ENCODE results near the gene KCNQ1OT1. TPM values are rescaled to one million over a fixed set of nuclear protein-coding genes. Genes with fewer than 3 reads are reported as not detected.

The KCNQ1OT1 gene
- total and polyA plus RNA-seq, 4 donors: 0.65 to 9.8 (median 4.0) TPM

GRCh38 chr11:2737866-2738265 lies 38.1 kb upstream of the KCNQ1OT1 start:
- no peak for DNase-seq (ENCODE audit: low read depth in 4 of 6, low spot score in 6 of 6)
- WGBS (ENCODE audit: insufficient coverage): 79% methylated on average over 5 of the region's 5 CpGs
- Histone ChIP-seq H3K9me3 (ENCODE audit: control insufficient read depth, insufficient read depth, low read length) (no peaks in the 10 kb centered on the region), H3K27ac (ENCODE audit: low read depth, low read length) (no peak overlapping the region), H3K4me1 (ENCODE audit: control insufficient read depth, insufficient read depth, low read length) (peaks cover 60% of the 10 kb centered on the region), H3K4me3 (ENCODE audit: low read depth, low read length) (no peak overlapping the region), H3K27me3 (ENCODE audit: control insufficient read depth, insufficient read depth, low read length) (no peaks in the 10 kb centered on the region), H3K36me3 (ENCODE audit: control insufficient read depth, insufficient read depth, low read length) (no peaks in the 10 kb centered on the region)

GRCh38 chr11:2737226-2737590 lies 37.4 kb upstream of the KCNQ1OT1 start:
- no peaks in the 10 kb centered on the region for H3K36me3 ChIP-seq (ENCODE audit: control insufficient read depth, insufficient read depth, low read length)
- no peaks in the 10 kb centered on the region for H3K27me3 ChIP-seq (ENCODE audit: control insufficient read depth, insufficient read depth, low read length)
- H3K4me3 ChIP-seq (ENCODE audit: low read depth, low read length): no peak overlapping the region
- no peak for DNase-seq (ENCODE audit: low read depth in 4 of 6, low spot score in 6 of 6)
- no peaks in the 10 kb centered on the region for H3K9me3 ChIP-seq (ENCODE audit: control insufficient read depth, insufficient read depth, low read length)
- peaks cover 60% of the 10 kb centered on the region for H3K4me1 ChIP-seq (ENCODE audit: control insufficient read depth, insufficient read depth, low read length)
- no peak overlapping the region for H3K27ac ChIP-seq (ENCODE audit: low read depth, low read length)
- 78% methylated on average over 5 of the region's 7 CpGs for WGBS (ENCODE audit: insufficient coverage)

GRCh38 chr11:2736577-2737225 lies 36.9 kb upstream of the KCNQ1OT1 start:
- Histone ChIP-seq H3K36me3 (ENCODE audit: control insufficient read depth, insufficient read depth, low read length) (no peaks in the 10 kb centered on the region), H3K9me3 (ENCODE audit: control insufficient read depth, insufficient read depth, low read length) (no peaks in the 10 kb centered on the region), H3K27me3 (ENCODE audit: control insufficient read depth, insufficient read depth, low read length) (no peaks in the 10 kb centered on the region), H3K4me1 (ENCODE audit: control insufficient read depth, insufficient read depth, low read length) (peaks cover 60% of the 10 kb centered on the region), H3K27ac (ENCODE audit: low read depth, low read length) (no peak overlapping the region), H3K4me3 (ENCODE audit: low read depth, low read length) (no peak overlapping the region)
- WGBS (ENCODE audit: insufficient coverage): 91% methylated on average over 21 of the region's 21 CpGs
- no peak for DNase-seq (ENCODE audit: low read depth in 4 of 6, low spot score in 6 of 6)

- no peaks in the 10 kb centered on the region for H3K36me3 ChIP-seq (ENCODE audit: control insufficient read depth, insufficient read depth, low read length)
- 89% methylated on average over 10 of the region's 12 CpGs for WGBS (ENCODE audit: insufficient coverage)
- no peak for DNase-seq (ENCODE audit: low read depth in 4 of 6, low spot score in 6 of 6)
- H3K4me3 ChIP-seq (ENCODE audit: low read depth, low read length): no peak overlapping the region
- H3K27ac ChIP-seq (ENCODE audit: low read depth, low read length): no peak overlapping the region
- H3K27me3 ChIP-seq (ENCODE audit: control insufficient read depth, insufficient read depth, low read length): no peaks in the 10 kb centered on the region
- H3K4me1 ChIP-seq (ENCODE audit: control insufficient read depth, insufficient read depth, low read length): peaks cover 65% of the 10 kb centered on the region
- no peaks in the 10 kb centered on the region for H3K9me3 ChIP-seq (ENCODE audit: control insufficient read depth, insufficient read depth, low read length)
These were observed 35.3 kb upstream of the KCNQ1OT1 start for GRCh38 chr11:2735053-2735589.

GRCh38 chr11:2734181-2735052 lies 34.6 kb upstream of the KCNQ1OT1 start:
- Histone ChIP-seq H3K36me3 (ENCODE audit: control insufficient read depth, insufficient read depth, low read length) (no peaks in the 10 kb centered on the region), H3K27ac (ENCODE audit: low read depth, low read length) (no peak overlapping the region), H3K4me1 (ENCODE audit: control insufficient read depth, insufficient read depth, low read length) (peaks cover 72% of the 10 kb centered on the region), H3K27me3 (ENCODE audit: control insufficient read depth, insufficient read depth, low read length) (no peaks in the 10 kb centered on the region), H3K9me3 (ENCODE audit: control insufficient read depth, insufficient read depth, low read length) (no peaks in the 10 kb centered on the region), H3K4me3 (ENCODE audit: low read depth, low read length) (no peak overlapping the region)
- 85% methylated on average over 32 of the region's 32 CpGs for WGBS (ENCODE audit: insufficient coverage)
- no peak for DNase-seq (ENCODE audit: low read depth in 4 of 6, low spot score in 6 of 6)

- Histone ChIP-seq H3K27me3 (ENCODE audit: control insufficient read depth, insufficient read depth, low read length) (no peaks in the 10 kb centered on the region), H3K4me1 (ENCODE audit: control insufficient read depth, insufficient read depth, low read length) (peaks cover 85% of the 10 kb centered on the region), H3K36me3 (ENCODE audit: control insufficient read depth, insufficient read depth, low read length) (no peaks in the 10 kb centered on the region), H3K4me3 (ENCODE audit: low read depth, low read length) (no peak overlapping the region), H3K27ac (ENCODE audit: low read depth, low read length) (peak overlapping the region; percentile 29), H3K9me3 (ENCODE audit: control insufficient read depth, insufficient read depth, low read length) (no peaks in the 10 kb centered on the region)
- no peak for DNase-seq (ENCODE audit: low read depth in 4 of 6, low spot score in 6 of 6)
- 82% methylated on average over 12 of the region's 12 CpGs for WGBS (ENCODE audit: insufficient coverage)
These were observed 33.3 kb upstream of the KCNQ1OT1 start for GRCh38 chr11:2732940-2733628.

GRCh38 chr11:2732261-2732939 lies 32.6 kb upstream of the KCNQ1OT1 start:
- Histone ChIP-seq H3K4me3 (ENCODE audit: low read depth, low read length) (no peak overlapping the region), H3K9me3 (ENCODE audit: control insufficient read depth, insufficient read depth, low read length) (no peaks in the 10 kb centered on the region), H3K36me3 (ENCODE audit: control insufficient read depth, insufficient read depth, low read length) (no peaks in the 10 kb centered on the region), H3K4me1 (ENCODE audit: control insufficient read depth, insufficient read depth, low read length) (peaks cover 86% of the 10 kb centered on the region), H3K27ac (ENCODE audit: low read depth, low read length) (peak overlapping the region; percentile 29), H3K27me3 (ENCODE audit: control insufficient read depth, insufficient read depth, low read length) (no peaks in the 10 kb centered on the region)
- 65% methylated on average over 32 of the region's 32 CpGs for WGBS (ENCODE audit: insufficient coverage)
- peak in 2 of 6 donors; percentile 22 to 70 for DNase-seq (ENCODE audit: low read depth in 4 of 6, low spot score in 6 of 6)

GRCh38 chr11:2731130-2732125 lies 31.6 kb upstream of the KCNQ1OT1 start:
- DNase-seq (ENCODE audit: low read depth in 4 of 6, low spot score in 6 of 6): no peak
- H3K36me3 ChIP-seq (ENCODE audit: control insufficient read depth, insufficient read depth, low read length): no peaks in the 10 kb centered on the region
- peaks cover 85% of the 10 kb centered on the region for H3K4me1 ChIP-seq (ENCODE audit: control insufficient read depth, insufficient read depth, low read length)
- no peak overlapping the region for H3K4me3 ChIP-seq (ENCODE audit: low read depth, low read length)
- peak overlapping the region; percentile 54 for H3K27ac ChIP-seq (ENCODE audit: low read depth, low read length)
- WGBS (ENCODE audit: insufficient coverage): 82% methylated on average over 25 of the region's 28 CpGs
- no peaks in the 10 kb centered on the region for H3K9me3 ChIP-seq (ENCODE audit: control insufficient read depth, insufficient read depth, low read length)
- no peaks in the 10 kb centered on the region for H3K27me3 ChIP-seq (ENCODE audit: control insufficient read depth, insufficient read depth, low read length)
